CD4-positive, alpha-beta T cell (primary cell): ENCODE data around the gene MLLT3. TPM values are rescaled to one million over a fixed set of nuclear protein-coding genes. Genes with fewer than 3 reads are reported as not detected.

Experiments
- ATAC-seq: fragments of 200-7000 bp; cut with Tn5 transposase; one replicate; pipeline ENCODE4 v1.10.0; 2022; ENCODE audit warnings: mild to moderate bottlenecking; ENCODE audit not compliant: poor library complexity
- CTCF ChIA-PET: fragments of 350-600 bp; sonication (Branson Sonifier 250); formaldehyde crosslinking; loops from one replicate; lab custom pipeline; 2021; ENCODE audit warnings: antibody characterized with exemption, inconsistent platforms; lab: Charles Lee
- POLR2A ChIA-PET: fragments of 350-600 bp; sonication (Branson Sonifier 250); formaldehyde crosslinking; loops from one replicate; lab custom pipeline; 2021; ENCODE audit warnings: antibody characterized with exemption, inconsistent platforms; lab: Charles Lee
- DNase-seq, 14 experiments: peaks; one replicate each; pipeline ENCODE4 v3.0.0-alpha.2; 2013 to 2020; ENCODE audit warnings: mixed read lengths in 2 of 14
- H3K27ac ChIP-seq, 2 donors: one replicate each; pipeline versions ENCODE4 v1.5.1 to v1.7.0; 2013; ENCODE audit warnings: low read length in 2 of 2, low read depth in 1 of 2, mild to moderate bottlenecking in 1 of 2
- H3K27me3 ChIP-seq, 2 experiments: 1 replicate in 1 of 2; 2 replicates in 1 of 2; pipeline versions ENCODE4 v1.6.1 to v1.7.0; 2013; ENCODE audit warnings: low read length in 2 of 2, control low read depth in 1 of 2, mild to moderate bottlenecking in 1 of 2, moderate library complexity in 1 of 2; ENCODE audit not compliant: insufficient read depth in 2 of 2, control insufficient read depth in 1 of 2
- H3K36me3 ChIP-seq: one replicate; pipeline ENCODE4 v1.6.1; 2013; ENCODE audit warnings: low read length, control low read depth; ENCODE audit not compliant: insufficient read depth
- H3K4me1 ChIP-seq: one replicate; pipeline ENCODE4 v1.6.1; 2013; ENCODE audit warnings: low read length, control low read depth; ENCODE audit not compliant: insufficient read depth
- H3K4me3 ChIP-seq: one replicate; pipeline ENCODE4 v1.5.1; 2013; ENCODE audit warnings: mild to moderate bottlenecking, low read length, moderate library complexity
- H3K9me3 ChIP-seq, 2 experiments: 1 replicate in 1 of 2; 2 replicates in 1 of 2; pipeline versions ENCODE4 v1.6.1 to v1.7.0; 2013; ENCODE audit warnings: low read length in 2 of 2, mild to moderate bottlenecking in 2 of 2, control low read depth in 1 of 2, moderate library complexity in 1 of 2; ENCODE audit not compliant: control insufficient read depth in 1 of 2, insufficient read depth in 1 of 2
- H3K27ac Mint-ChIP-seq: one replicate; pipeline ENCODE4 v1.8.0; 2020; ENCODE audit warnings: mixed read lengths
- H3K27me3 Mint-ChIP-seq: one replicate; pipeline ENCODE4 v1.8.0; 2021; ENCODE audit warnings: mixed read lengths
- H3K36me3 Mint-ChIP-seq: one replicate; pipeline ENCODE4 v1.8.0; 2021; ENCODE audit warnings: low read depth, mixed read lengths
- H3K4me1 Mint-ChIP-seq: one replicate; pipeline ENCODE4 v1.8.0; 2021; ENCODE audit warnings: low read depth, mixed read lengths
- H3K4me3 Mint-ChIP-seq: one replicate; pipeline ENCODE4 v1.8.0; 2020; ENCODE audit warnings: mild to moderate bottlenecking, mixed read lengths
- H3K9me3 Mint-ChIP-seq: one replicate; pipeline ENCODE4 v1.8.0; 2020; ENCODE audit warnings: mixed read lengths
- intact Hi-C, 2 experiments: fragments of 100-400 bp; cut with DNase I in 1 of 2; cut with micrococcal nuclease in 1 of 2; formaldehyde crosslinking; loops; one replicate each; pipeline versions ENCODE4 v1.15.1 to v1.9.0; 2023 to 2025; cut with DNase I, micrococcal nuclease
- total RNA-seq, 174 experiments: library from RNA in 2 of 174; stranded (reverse) in 2 of 174; gene quantifications; one replicate each; pipeline ENCODE4 v1.2.3 and lab custom pipeline; 2021 to 2026
- TF ChIP-seq, protein P1 (sequence below): fragments of 200-600 bp; IDR thresholded peaks from one replicate; pipeline ENCODE4 v1.8.0; 2022; ENCODE audit warnings: antibody characterized with exemption, mild to moderate bottlenecking

MLLT3 gene
- total RNA-seq, 2 experiments from 2014 or later: 59.2 to 60.6 TPM

DNA sequence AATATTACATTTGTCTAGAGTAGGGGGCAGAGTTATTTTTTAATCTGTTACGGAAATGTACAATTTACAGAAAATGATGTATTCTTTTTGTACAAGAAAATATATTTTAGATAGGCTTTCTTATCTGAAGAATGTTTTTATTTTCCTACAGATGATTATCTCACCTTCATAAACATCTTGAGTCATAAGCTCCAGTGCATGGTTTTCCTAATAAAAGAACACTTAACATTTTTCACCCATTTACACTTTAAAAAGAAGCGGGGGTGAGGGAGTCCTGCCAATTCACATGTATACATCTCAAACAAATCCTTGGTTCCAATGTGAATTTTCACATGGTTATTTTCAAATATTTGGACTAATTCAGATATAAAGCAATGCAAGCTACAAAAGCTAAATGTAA is 85.0 kb downstream of the MLLT3 start:
- Histone ChIP-seq H3K27ac (no peak overlapping the region), H3K9me3 (peaks cover 13 to 21% of the 10 kb centered on the region in 2 experiments), H3K4me1 (peaks cover 3% of the 10 kb centered on the region), H3K4me3 (no peak overlapping the region), H3K27me3 (no peaks in the 10 kb centered on the region), H3K36me3 (peaks cover 9% of the 10 kb centered on the region)
- Mint-ChIP-seq H3K27me3 (no peaks in the 10 kb centered on the region), H3K27ac (no peak overlapping the region), H3K36me3 (peaks cover 39% of the 10 kb centered on the region), H3K4me3 (no peak overlapping the region), H3K9me3 (peaks cover 7% of the 10 kb centered on the region), H3K4me1 (peaks cover 56% of the 10 kb centered on the region)
- ChIA-PET POLR2A (interaction anchor here (1.5 kb wide), 1 partner anchor 85 kb away, joined by 4 read pairs; the partner anchor contains the start of gene MLLT3), CTCF (interaction anchor here (0.8 to 1.2 kb wide), 3 partner anchors 16 to 69 kb away, joined by 3 read pairs; no protein-coding TSS in a partner anchor)
- ATAC-seq: no peak
- no peak for DNase-seq
- intact Hi-C loops: no loop called here
- TF ChIP-seq, protein P1, sequence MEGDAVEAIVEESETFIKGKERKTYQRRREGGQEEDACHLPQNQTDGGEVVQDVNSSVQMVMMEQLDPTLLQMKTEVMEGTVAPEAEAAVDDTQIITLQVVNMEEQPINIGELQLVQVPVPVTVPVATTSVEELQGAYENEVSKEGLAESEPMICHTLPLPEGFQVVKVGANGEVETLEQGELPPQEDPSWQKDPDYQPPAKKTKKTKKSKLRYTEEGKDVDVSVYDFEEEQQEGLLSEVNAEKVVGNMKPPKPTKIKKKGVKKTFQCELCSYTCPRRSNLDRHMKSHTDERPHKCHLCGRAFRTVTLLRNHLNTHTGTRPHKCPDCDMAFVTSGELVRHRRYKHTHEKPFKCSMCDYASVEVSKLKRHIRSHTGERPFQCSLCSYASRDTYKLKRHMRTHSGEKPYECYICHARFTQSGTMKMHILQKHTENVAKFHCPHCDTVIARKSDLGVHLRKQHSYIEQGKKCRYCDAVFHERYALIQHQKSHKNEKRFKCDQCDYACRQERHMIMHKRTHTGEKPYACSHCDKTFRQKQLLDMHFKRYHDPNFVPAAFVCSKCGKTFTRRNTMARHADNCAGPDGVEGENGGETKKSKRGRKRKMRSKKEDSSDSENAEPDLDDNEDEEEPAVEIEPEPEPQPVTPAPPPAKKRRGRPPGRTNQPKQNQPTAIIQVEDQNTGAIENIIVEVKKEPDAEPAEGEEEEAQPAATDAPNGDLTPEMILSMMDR: no peak

DNA sequence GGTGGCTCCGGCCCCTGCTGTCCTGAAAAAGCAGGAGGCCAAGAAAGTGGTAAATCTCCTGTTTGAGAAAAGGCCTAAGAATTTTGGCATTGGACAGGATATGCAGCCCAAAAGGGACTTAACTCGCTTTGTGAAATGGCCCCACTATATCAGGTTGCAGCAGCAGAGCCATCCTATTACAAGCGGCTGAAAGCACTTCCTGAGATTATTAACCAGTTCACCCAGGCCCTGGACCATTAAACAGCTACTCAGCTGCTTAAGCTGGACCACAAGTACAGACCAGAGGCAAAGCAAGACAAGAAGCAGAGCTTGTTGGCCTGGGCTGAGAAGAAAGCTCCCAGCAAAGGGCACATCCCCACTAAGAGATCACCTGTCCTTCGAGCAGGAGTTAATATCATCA is 89.7 kb downstream of the MLLT3 start:
- peaks cover 70% of the 10 kb centered on the region for H3K4me1 Mint-ChIP-seq
- H3K4me3 ChIP-seq: no peak overlapping the region
- H3K27ac ChIP-seq: no peak overlapping the region
- no peak overlapping the region for H3K4me3 Mint-ChIP-seq
- POLR2A ChIA-PET: no interaction called here
- H3K36me3 Mint-ChIP-seq: peaks cover 3% of the 10 kb centered on the region
- H3K4me1 ChIP-seq: peaks cover 10% of the 10 kb centered on the region
- no peaks in the 10 kb centered on the region for H3K27me3 ChIP-seq
- TF ChIP-seq, protein P1: no peak
- H3K9me3 Mint-ChIP-seq: no peaks in the 10 kb centered on the region
- ATAC-seq (no peak), DNase-seq (no peak)
- H3K9me3 ChIP-seq: no peaks in the 10 kb centered on the region
- H3K27ac Mint-ChIP-seq: no peak overlapping the region
- H3K36me3 ChIP-seq: no peaks in the 10 kb centered on the region
- intact Hi-C loops: no loop called here
- H3K27me3 Mint-ChIP-seq: no peaks in the 10 kb centered on the region
- CTCF ChIA-PET: interaction anchor here (0.6 kb wide), 1 partner anchor 611 kb away, joined by 4 read pairs; no protein-coding TSS in a partner anchor

DNA sequence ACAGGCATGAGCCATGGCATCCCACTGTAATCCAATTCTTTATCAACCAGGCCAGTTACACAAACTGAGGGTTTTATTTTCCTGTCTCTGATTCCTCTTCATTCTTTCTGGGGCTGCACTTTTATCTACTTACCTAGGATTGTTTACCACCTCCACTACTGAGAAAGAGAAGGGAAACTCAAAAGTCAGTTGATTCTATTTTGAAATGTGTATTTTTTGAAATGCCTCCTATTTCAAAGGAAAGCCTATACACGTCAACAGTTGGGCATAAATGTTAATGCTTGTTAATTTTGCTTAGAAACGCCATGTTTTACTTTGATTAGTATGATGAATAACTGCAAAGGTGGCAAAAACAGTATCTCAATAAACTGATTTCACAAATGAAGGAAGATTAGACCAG is 92.5 kb downstream of the MLLT3 start:
- DNase-seq: no peak
- intact Hi-C loops: loop anchor here in 1 of 2 experiments (5.0 kb wide), 1 partner anchor 32 kb away; no protein-coding TSS in a partner anchor
- Histone ChIP-seq H3K27ac (no peak overlapping the region), H3K36me3 (no peaks in the 10 kb centered on the region), H3K4me3 (no peak overlapping the region), H3K9me3 (no peaks in the 10 kb centered on the region), H3K4me1 (peaks cover 10% of the 10 kb centered on the region), H3K27me3 (no peaks in the 10 kb centered on the region)
- H3K4me3 Mint-ChIP-seq: no peak overlapping the region
- peak overlapping the region; percentile 55 for H3K27ac Mint-ChIP-seq
- TF ChIP-seq, protein P1: no peak
- ATAC-seq: no peak
- H3K36me3 Mint-ChIP-seq: no peaks in the 10 kb centered on the region
- H3K4me1 Mint-ChIP-seq: peaks cover 72% of the 10 kb centered on the region
- CTCF ChIA-PET: no interaction called here
- POLR2A ChIA-PET: no interaction called here
- H3K9me3 Mint-ChIP-seq: no peaks in the 10 kb centered on the region
- no peaks in the 10 kb centered on the region for H3K27me3 Mint-ChIP-seq
